Iris pigment epithelial cell (primary cell): Measurements from ENCODE around the gene EXPH5.
A peak's percentile ranks its signal among the peaks of the same experiment; 100 is the strongest.
"Not testable (repeated sequence)": the region's sequence is repeated elsewhere in the genome, so short reads cannot be mapped to it uniquely, and the experiment has no call there.

ENCODE experiments used
- DNase-seq: peaks from one replicate; pipeline ENCODE4 v3.0.0-alpha.2; 2011; ENCODE audit warnings: low read depth

Gene EXPH5, protein sequence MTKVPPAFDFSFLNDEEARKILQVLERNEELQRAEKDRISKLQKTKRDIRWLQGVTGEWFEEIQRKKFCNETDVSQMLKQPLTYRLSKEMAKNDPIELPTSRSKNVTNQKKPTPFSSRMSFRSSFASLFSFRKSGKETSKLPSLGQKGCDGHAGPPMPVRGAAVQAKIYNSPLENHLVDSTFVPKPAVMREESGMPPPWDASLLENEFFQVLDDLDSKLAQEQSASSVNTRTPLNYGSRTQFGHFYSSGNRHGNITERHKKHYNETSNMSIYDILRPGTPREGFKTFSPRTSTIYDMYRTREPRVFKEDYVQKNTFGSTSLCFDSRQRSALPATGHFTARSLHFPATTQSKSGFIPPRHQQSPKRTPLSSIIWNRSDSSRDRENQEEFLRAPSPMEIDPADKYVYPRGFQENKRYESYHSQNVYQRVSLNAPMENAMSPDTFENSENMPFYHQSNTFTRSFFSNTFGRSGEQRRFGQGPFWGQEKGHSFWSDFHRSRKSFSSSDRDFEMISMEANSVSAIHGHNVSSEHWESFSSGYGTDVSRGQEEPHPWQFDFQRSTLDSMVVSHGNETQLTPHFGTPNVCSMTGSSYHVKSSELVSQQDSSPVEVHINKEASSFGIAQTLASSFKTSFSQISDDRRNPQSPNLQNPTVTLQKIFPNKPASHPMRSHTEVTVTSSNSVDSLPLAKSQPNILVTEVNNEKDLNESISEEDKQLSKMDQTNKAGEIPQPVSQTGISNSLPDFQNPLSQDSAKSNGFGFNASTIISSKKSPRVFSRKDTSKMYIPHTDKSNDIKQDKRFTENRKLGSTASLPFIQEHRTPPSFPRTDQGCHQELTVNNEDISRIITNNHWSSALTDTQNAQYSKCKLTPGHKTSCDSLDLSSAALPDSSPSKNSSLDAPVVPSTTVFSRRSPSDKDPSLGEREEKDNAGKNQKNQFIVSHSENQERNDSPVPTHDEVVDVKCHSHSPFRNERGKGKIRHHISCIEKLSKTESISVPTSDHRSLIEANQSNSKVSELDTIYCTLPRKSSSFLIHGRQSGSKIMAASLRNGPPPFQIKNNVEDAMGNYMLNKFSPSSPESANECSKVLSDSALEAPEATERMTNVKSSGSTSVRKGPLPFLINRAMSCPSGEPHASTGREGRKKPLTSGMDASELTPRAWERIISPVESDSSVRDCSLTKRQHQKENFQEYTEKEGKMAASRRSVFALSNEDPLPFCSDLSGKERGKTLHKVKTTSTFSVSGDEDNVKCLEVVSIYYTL (N-terminal part only)

DNA sequence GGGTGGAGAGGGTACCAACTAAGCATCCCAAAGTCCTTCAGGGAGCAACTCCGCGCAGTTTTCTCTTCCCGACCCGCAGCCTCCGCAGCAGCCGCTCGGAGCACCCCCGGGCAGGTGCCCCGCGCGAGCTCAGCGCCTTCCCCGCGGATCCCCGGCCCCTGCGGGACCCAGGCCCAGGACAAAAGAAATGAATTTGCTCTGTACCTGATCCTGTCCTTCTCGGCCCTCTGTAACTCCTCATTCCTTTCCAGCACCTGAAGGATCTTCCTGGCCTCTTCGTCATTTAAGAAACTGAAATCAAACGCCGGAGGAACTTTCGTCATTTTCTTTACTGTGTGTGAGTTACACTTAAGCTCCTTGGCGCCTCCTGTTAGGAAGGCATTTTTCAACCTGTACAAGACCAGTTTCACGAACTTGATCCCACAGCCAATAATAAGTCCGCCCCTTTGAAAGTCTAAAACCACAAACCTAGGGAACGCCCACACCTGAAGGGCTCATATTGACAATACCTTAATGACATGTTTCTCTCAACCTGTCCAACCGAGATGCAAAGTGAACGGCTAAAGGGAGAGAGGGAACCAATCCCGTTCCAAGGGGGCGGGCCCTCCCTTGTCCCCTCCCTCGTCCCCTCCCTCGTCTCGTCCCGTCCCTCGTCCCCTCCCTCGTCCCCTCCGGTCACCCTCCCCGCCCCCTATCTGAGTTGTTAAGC, at the start of gene EXPH5:
Gene EXPH5, minus strand, starts transcription at position 555 of the 709 bp plus-strand sequence. Its CDS starts 232 bp downstream, at position 323.
- DNase-seq, result peak; percentile 48

DNA sequence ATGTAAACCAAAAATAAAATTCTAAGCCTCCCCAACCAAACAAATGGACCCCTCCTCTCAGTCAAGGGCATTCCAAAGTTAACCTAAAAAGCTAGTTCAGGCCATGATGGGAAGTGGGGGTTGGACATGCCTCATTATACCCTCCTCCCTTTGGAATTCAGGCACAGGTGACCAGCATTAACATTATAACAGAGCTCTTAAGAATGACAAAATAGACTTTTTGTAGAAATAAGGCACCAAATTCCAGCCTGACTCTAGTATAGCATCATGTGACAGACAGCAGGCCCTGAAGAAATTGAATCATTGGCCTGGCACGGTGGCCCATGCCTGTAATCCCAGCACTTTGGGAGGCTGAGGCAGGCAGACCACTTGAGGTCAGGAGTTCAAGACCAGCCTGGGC, 48.2 kb upstream of the EXPH5 start:
- DNase-seq, result not testable (repeated sequence)

DNA sequence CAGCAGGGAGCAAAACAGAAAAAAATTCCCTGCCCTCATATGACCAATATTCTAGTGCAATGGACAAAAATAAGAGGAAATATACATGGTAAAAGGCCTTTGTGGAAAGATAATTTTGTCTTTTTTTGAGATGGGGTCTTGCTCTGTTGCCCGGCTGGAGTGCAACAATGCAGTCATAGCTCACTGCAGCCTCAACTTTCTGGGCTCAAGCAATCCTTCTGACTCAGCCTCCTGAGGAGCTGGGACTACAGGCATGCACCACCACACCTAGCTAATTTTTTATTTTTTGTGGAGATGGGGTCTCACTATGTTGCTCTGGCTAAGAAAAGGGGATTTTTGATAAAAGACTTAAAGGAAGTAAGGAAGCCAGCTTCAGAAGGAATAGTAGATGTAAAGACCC, 45.6 kb upstream of the EXPH5 start:
- no peak for DNase-seq

DNA sequence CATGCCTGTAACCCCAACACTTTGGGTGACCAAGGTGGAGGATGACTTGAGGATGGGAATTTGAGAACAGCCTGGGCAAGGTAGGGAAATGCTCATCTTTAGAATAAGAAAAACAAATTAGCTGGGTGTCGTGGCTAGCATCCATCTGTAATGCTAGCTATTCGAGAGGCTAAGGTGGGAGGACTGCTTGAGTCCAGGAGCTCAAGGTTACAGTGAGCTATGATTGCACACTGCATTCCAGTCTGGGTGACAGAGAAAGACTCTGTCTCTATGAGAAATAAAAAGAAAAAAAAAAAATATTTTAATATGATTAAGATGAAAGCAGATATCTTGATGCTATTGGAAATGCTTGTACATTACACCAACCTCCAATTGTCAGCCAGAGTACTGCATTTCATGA, 42.7 kb upstream of the EXPH5 start:
- no peak for DNase-seq

DNA sequence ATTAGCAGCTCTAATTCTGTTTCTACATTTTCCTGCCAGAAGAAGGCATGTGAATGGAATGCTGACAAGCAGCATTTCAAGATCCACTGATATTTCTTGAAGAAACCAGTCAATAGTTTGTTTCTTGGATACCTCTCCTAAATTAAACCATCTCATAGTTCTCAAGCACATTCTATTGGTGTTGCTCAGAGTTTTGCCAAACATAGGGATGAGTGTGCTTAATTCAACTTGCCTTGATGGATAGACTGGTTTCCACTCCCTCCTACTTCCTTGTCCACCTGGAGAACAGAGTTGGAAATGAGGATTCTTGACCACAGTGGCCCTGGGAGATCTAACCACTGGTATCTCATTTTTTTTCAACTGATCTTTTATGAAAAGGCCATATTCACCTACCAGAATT, 41.5 kb upstream of the EXPH5 start:
- DNase-seq, result peak; percentile 6

DNA sequence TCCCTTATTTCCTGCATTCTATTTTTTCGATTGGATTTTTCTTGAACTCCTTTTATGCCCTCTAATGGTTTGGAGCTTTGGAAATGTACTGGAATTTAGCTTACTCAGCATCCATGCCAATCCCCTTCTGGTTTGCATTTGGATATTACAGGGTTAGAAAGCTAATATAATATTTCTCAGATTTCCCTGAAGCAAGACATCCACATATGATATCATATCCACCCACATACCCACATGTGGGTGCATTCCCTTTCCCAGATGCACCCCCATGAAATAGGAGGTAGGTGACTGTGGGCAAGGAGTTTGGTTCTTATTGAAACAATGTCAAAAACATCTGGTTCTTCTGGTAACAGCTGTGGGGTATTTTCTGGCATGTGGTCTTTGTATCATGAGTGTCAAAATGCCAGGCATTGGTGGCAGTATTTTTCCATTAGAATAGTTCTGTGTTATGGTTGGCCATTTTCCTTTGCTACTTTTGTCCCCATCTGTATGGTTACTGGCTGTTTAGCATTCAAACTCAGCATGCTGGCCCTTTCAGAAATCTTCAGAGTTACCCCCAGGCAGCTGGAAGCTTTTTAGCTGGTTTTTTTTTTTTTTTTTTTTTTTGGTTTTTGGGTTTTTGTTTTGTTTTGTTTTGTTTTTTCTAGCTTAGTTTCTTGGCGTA, 38.6 kb upstream of the EXPH5 start:
- no peak for DNase-seq

DNA sequence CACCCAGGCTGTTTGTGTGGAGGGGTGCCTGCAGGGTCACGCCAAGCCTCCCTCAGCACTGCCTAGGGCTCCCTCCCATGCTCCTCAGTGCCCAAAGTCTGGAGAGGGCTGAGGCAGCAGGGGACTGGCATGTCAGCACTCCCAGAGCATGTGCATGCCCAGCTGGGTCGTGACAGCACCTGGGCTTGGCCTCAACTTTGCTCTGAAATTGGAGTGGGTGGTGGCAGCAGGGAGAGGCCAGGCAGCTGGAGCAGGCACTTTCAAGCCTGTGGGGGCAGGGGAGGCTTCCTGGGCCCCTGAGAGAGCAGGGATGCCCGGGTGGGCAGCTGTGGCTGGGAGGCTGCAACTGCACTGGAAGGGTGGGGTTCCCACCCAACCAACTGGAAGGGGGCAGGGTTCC, 35.7 kb upstream of the EXPH5 start:
- DNase-seq, result no peak

DNA sequence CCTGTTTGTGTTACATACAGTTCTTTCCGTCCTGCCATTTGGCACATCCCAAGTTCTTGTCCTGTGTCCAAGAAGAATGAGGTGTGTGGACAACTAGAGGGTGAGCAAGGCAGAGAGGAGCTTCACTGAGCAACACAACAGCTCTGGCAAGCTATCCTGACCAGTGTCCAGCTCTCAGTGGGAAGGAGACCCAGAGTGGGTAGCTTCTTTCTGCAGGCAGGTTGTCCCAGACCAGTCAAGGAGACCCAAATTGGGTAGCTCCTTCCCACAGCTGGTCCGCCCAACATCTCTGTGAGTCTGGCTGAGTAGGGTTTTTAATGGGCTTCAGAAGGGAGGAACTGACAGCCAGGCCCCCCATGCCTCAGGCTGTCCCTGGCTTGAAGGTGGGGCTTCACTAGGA, 35.2 kb upstream of the EXPH5 start:
- no peak for DNase-seq

DNA sequence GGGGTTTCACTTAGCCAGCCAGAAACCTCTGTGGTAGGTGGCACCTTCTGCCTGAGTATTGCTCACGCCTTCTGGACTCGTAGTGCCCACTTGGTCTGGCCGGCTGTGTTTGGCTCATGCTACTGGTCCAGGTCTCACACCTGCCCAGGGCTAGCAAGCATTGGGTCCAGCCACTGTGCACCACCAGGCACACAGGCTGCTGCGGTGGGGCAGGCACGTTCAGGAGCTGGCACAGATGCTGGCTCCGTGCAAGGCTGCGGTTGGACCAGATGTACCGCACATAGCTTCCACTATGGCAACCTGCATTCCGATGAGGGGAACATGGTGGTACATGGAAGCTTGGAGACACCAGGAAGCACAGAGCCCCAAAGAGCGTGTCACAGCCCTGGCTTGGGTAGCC, 34.8 kb upstream of the EXPH5 start:
- DNase-seq, result no peak

DNA sequence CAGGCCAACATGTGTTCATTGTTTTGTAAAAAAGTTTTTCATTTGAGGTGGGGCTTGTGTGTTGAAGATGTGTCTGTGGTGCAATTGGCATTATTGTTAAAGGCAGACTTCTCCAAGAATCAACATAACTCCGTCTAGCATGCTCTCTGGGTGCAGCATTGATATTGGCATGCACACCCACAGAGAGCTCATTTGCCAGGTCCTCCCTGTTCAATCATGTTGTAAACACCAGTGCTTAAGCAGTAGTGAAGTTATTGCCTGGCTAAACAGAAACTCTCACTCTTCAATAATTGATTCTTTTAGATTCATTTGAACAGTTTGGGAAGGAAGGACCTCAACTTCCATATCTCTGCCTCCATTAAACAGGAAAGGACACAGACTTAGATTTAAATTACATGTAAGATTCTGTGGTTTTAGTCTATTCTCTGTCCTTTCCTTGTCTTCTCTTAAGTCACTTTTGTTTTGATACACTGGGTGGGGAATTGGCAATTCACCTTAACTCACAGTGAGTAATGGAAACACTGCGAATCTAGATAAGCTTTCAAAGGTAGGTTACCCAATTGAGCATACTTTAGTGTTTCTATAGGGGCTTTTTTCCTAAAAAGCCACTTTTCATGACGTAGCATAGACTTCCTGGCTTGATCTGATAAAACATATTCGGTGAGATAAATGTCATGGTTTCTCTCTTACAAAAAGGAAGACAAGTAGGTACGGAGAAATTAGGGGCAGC, 30.8 kb upstream of the EXPH5 start:
- no peak for DNase-seq

DNA sequence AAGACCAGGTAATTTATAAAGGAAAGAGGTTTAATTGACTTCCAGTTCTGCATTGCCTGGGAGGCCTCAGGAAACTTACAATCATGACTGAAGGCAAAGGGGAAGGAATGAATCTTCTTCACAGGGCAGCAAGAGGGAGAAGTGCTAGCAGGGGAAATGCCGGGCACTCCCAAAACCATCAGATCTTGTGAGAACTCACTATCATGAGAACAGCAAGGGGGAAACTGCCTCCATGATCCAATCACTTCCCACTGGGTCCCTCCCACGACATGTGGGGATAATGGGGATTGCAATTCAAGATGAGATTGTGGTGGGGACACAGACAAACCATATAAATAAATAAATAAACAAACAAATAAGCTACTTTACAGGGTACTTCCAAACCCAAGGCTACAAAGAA, 28.8 kb upstream of the EXPH5 start:
- DNase-seq, result no peak

DNA sequence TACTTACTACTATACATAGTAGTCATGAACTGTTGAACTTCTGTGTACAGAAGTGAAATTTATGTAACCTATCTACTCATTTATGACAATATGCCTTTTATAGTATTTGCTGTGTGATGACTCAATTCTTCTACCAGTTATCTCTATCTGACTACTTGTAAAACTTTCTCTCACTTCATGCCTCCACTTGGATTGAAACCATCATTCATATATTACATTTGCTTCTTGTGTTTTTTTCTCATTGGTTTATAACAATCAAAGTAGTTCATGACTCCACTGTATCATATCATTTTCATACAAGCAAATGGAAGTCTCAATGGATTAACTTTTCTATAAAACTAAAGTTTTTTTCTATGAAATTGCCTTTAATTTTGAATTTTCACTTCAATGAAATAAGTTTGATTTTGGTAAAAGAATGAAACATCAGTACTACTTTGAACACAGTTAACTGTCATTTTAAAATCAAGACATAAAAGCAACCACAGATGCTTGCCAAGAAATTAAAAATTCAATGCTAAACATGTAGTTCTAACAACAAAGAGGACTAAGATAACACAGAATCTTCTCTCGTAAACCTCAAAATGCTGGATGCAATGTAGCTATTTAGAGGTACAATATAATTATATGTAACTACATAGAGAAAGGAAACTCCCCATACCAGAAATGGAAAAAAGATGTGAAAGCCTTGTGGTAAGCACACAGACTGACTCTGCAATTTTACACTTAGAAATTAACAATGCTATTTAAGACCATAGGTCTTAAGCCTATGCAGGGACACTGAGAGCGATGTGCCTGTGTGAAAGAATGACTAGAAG, 27.6 kb upstream of the EXPH5 start:
- peak; percentile 54 for DNase-seq

DNA sequence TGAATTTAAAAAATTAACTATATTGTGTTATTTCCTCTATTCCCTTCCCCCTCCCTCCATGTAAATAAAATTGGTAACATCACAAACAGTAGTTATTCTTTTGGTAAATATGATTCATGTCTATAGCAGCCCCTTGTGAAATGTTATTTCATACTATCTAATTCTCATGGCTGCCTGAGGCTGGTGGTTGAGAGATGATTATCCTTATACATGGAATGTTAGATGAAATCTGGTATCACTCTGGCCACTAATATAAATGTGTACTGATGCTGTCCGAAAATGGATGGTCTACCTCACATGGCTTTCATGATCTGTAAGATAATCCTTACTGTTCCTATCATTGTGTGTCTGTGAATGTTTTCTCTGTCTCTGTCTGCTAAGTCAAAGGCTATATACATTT, 25.0 kb upstream of the EXPH5 start:
- no peak for DNase-seq

DNA sequence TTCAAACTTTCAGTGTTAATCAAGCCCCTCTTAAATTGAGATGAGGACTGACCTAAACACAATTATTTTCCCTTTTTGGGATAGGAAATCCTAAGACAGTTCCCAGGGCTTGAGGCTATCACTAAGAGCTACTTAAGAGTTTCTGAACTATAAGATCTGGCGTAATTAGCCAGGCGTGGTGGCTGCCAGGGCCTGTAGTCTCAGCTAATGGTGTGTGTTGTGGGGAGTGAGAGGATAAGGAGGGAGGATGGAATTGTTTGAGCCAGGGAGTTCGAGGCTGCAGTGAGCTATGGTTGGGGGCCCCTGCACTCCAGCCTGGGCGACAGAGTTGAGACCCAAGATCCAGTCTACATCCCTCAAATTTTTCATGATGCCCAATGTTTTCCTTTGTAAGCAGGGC, 23.5 kb upstream of the EXPH5 start:
- no peak for DNase-seq

DNA sequence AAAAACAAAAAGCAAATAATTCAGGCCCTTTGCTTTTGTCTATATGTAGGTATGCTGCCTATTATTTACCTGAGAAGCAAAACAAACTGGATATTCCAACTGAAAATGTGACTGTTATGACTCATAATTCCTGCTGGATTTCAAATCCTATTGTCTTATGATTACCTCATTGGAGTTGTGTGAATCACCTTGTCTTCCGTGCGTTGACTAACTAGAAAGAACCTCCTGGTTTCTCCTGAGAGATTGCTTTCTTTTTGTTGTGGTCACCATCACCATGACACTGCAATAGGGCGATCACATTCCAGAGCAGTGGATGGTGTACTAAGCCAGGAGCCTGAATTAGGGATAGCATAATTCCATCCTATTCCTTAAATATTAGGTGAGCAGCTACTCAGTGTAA, 23.0 kb upstream of the EXPH5 start:
- DNase-seq, result peak; percentile 81

DNA sequence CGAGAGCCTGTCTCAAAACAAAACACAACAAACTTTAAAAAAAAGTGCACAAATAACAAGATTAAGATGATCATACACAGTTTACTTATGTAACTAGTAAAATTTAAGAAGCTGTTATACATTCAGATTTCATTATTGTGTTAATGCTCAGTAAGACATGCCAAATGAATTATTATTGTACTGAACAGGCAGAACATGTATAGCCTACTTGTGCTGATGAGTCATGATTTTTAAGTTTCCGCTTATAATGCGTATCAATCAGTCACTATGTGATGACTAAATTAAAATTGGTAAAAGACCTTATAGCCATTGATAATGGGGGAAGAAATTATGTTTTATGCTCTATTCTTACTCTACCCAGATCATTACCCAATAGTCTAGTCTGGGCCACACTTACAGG, 20.5 kb upstream of the EXPH5 start:
- no peak for DNase-seq

DNA sequence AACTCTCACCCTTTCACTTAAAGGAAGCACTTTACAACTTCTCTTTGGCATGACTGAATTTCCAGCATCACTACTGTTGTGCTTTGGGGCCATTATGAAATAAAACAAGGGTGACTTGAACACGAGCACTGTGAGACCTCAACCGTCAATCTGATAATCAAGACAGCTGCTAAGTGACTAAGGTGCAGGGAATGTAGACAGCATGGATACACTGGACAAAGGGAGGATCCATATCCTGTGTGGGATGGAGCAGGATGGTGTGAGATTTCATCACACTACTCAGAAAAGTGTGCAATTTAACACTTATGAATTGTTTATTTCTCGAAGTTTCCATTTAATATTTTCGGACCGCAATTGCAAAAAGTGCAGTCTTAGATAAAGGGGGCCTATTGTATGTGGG, 16.1 kb upstream of the EXPH5 start:
- DNase-seq, result peak; percentile 73

DNA sequence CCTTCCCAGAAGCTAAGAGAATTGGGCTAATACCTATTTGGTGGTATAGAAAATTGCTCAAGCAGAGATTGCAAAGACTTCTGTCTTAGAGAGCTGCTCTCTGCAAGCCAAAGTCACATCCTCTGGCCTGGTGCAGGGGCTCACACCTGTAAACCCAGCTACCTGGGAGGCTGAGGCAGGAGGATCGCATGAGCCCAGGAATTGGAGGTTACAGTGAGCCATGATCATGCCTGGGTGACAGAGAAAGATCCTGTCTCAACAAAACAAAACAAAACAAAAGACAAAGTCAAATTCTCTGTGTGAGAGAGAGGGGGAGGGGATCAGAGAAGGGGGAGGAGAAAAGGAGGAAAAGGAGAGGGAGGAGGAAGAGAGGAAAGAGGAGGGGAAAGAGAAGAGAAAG, 15.0 kb upstream of the EXPH5 start:
- no peak for DNase-seq

DNA sequence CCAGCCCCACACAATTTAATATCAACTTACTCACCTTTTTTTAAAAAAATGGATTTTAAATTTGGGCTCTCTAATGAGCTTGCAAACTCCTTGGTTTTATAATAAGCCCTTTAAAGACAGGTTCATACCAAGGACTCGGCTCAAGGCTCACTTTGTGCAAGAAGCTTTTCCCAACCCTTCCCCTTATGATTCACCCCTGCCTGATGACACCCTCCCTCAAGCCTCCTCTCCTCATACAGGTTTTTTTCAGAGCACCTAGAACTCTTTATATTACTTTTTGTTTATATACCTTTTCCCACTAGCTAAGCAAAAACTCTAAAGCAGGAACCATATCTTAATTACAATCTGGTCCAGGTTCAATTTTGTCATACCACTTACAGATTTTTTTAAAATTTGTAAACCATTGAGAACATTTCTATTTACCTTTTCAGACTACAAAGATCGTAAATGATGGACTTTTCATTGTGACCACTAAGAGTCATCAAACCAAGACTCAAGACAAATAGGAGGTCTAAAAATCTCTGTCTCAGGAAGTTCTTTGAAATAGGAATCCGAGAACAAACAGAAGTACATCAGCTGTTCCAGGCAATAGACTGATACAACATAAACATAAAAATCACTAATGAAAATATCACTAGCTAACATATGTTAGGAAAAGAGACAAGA, 13.1 kb upstream of the EXPH5 start:
- peak; percentile 68 for DNase-seq
